ENCODE results near the gene PRICKLE2.

DNA sequence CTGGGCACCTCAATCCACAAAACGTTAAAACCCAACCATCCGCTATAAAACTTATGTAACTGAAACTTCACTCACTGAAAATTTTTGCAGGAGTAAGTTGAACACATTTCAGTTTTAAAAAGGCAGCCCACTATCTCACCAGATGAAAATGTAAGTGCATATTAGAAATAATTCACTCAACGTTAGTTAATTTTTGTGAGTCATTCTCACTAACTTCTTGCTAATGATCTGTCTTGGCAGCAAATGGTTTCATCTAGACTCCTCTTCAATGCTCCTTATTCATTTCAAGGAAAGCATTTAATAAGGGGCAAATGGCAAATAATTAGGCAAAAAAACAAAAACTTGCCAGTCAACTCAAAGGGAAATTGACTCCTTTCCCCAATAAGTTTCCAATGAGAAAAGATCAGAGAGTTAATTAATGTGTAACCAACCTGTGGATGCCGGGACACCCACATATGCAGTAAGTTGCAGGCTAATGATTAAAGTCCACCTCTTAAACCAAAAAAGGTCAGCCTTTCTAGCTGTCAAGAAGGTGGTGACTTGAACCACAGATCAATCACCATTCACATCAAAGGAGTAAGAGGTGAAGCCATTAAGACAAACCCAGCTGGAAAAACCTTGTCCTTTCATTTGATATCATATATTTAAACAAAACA is 22.9 kb upstream of the PRICKLE2 start:
- TF ChIP-seq ZNF622 (IDR thresholded peaks at IDR 0.05) (no peak), TARDBP (IDR thresholded peaks at IDR 0.05; ENCODE audit: borderline replicate concordance) (no peak), ATF7 (IDR thresholded peaks at IDR 0.05; ENCODE audit: low read depth) (no peak; the same call in 1 of the 2 replicates), EZH2 (IDR thresholded peaks at IDR 0.05; ENCODE audit: borderline replicate concordance, control insufficient read depth, low read depth, low read length) (no peak), CBX3 (IDR thresholded peaks at IDR 0.05; ENCODE audit: borderline replicate concordance, low read depth) (no peak), JUNB (IDR thresholded peaks at IDR 0.05) (no peak), CEBPB (IDR thresholded peaks at IDR 0.05; ENCODE audit: borderline replicate concordance in 1 of 2, low read depth in 2 of 2, low read length in 2 of 2) (no peak), BRCA1 (IDR thresholded peaks at IDR 0.05; ENCODE audit: low read depth, low read length) (no peak), POLR2AphosphoS5 (IDR thresholded peaks at IDR 0.05; ENCODE audit: low read length) (no peak), CHD2 (IDR thresholded peaks at IDR 0.05; ENCODE audit: borderline replicate concordance, low read depth, low read length) (no peak)
- TF ChIP-seq, protein P1, sequence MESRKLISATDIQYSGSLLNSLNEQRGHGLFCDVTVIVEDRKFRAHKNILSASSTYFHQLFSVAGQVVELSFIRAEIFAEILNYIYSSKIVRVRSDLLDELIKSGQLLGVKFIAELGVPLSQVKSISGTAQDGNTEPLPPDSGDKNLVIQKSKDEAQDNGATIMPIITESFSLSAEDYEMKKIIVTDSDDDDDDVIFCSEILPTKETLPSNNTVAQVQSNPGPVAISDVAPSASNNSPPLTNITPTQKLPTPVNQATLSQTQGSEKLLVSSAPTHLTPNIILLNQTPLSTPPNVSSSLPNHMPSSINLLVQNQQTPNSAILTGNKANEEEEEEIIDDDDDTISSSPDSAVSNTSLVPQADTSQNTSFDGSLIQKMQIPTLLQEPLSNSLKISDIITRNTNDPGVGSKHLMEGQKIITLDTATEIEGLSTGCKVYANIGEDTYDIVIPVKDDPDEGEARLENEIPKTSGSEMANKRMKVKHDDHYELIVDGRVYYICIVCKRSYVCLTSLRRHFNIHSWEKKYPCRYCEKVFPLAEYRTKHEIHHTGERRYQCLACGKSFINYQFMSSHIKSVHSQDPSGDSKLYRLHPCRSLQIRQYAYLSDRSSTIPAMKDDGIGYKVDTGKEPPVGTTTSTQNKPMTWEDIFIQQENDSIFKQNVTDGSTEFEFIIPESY (IDR thresholded peaks at IDR 0.05) = no peak
- TF ChIP-seq, protein P2, sequence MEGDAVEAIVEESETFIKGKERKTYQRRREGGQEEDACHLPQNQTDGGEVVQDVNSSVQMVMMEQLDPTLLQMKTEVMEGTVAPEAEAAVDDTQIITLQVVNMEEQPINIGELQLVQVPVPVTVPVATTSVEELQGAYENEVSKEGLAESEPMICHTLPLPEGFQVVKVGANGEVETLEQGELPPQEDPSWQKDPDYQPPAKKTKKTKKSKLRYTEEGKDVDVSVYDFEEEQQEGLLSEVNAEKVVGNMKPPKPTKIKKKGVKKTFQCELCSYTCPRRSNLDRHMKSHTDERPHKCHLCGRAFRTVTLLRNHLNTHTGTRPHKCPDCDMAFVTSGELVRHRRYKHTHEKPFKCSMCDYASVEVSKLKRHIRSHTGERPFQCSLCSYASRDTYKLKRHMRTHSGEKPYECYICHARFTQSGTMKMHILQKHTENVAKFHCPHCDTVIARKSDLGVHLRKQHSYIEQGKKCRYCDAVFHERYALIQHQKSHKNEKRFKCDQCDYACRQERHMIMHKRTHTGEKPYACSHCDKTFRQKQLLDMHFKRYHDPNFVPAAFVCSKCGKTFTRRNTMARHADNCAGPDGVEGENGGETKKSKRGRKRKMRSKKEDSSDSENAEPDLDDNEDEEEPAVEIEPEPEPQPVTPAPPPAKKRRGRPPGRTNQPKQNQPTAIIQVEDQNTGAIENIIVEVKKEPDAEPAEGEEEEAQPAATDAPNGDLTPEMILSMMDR (IDR thresholded peaks at IDR 0.05 in 2 of 3, conservative IDR thresholded peaks at IDR 0.05 in 1 of 3; ENCODE audit: control insufficient read depth in 2 of 3, extremely low read depth in 1 of 3, insufficient read depth in 1 of 3, low read depth in 3 of 3, low read length in 3 of 3) = no peak
- TF ChIP-seq, protein P3, sequence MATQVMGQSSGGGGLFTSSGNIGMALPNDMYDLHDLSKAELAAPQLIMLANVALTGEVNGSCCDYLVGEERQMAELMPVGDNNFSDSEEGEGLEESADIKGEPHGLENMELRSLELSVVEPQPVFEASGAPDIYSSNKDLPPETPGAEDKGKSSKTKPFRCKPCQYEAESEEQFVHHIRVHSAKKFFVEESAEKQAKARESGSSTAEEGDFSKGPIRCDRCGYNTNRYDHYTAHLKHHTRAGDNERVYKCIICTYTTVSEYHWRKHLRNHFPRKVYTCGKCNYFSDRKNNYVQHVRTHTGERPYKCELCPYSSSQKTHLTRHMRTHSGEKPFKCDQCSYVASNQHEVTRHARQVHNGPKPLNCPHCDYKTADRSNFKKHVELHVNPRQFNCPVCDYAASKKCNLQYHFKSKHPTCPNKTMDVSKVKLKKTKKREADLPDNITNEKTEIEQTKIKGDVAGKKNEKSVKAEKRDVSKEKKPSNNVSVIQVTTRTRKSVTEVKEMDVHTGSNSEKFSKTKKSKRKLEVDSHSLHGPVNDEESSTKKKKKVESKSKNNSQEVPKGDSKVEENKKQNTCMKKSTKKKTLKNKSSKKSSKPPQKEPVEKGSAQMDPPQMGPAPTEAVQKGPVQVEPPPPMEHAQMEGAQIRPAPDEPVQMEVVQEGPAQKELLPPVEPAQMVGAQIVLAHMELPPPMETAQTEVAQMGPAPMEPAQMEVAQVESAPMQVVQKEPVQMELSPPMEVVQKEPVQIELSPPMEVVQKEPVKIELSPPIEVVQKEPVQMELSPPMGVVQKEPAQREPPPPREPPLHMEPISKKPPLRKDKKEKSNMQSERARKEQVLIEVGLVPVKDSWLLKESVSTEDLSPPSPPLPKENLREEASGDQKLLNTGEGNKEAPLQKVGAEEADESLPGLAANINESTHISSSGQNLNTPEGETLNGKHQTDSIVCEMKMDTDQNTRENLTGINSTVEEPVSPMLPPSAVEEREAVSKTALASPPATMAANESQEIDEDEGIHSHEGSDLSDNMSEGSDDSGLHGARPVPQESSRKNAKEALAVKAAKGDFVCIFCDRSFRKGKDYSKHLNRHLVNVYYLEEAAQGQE (IDR thresholded peaks at IDR 0.05; ENCODE audit: low read depth, low read length) = no peak
- TF ChIP-seq, protein P4, sequence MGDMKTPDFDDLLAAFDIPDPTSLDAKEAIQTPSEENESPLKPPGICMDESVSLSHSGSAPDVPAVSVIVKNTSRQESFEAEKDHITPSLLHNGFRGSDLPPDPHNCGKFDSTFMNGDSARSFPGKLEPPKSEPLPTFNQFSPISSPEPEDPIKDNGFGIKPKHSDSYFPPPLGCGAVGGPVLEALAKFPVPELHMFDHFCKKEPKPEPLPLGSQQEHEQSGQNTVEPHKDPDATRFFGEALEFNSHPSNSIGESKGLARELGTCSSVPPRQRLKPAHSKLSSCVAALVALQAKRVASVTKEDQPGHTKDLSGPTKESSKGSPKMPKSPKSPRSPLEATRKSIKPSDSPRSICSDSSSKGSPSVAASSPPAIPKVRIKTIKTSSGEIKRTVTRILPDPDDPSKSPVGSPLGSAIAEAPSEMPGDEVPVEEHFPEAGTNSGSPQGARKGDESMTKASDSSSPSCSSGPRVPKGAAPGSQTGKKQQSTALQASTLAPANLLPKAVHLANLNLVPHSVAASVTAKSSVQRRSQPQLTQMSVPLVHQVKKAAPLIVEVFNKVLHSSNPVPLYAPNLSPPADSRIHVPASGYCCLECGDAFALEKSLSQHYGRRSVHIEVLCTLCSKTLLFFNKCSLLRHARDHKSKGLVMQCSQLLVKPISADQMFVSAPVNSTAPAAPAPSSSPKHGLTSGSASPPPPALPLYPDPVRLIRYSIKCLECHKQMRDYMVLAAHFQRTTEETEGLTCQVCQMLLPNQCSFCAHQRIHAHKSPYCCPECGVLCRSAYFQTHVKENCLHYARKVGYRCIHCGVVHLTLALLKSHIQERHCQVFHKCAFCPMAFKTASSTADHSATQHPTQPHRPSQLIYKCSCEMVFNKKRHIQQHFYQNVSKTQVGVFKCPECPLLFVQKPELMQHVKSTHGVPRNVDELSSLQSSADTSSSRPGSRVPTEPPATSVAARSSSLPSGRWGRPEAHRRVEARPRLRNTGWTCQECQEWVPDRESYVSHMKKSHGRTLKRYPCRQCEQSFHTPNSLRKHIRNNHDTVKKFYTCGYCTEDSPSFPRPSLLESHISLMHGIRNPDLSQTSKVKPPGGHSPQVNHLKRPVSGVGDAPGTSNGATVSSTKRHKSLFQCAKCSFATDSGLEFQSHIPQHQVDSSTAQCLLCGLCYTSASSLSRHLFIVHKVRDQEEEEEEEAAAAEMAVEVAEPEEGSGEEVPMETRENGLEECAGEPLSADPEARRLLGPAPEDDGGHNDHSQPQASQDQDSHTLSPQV (IDR thresholded peaks at IDR 0.05) = no peak

Measured in GM12878 (cell line).